GM19468 (cell line): ENCODE results near the gene RBM34.
"Not testable (repeated sequence)": the region's sequence is repeated elsewhere in the genome, so short reads cannot be mapped to it uniquely, and the experiment has no call there.

Source experiments
- ATAC-seq: cut with Tn5 transposase; IDR thresholded peaks from one replicate; pipeline ENCODE4 v1.9.1; 2021; ENCODE audit warnings: mild to moderate bottlenecking, moderate library complexity, moderate number of reproducible peaks; ENCODE audit not compliant: unreplicated experiment; ENCODE audit errors: extremely low read depth

RBM34 gene

GRCh38 chr1:235093696-235094592, 67.1 kb downstream of the RBM34 start:
- ATAC-seq, result no peak

DNA sequence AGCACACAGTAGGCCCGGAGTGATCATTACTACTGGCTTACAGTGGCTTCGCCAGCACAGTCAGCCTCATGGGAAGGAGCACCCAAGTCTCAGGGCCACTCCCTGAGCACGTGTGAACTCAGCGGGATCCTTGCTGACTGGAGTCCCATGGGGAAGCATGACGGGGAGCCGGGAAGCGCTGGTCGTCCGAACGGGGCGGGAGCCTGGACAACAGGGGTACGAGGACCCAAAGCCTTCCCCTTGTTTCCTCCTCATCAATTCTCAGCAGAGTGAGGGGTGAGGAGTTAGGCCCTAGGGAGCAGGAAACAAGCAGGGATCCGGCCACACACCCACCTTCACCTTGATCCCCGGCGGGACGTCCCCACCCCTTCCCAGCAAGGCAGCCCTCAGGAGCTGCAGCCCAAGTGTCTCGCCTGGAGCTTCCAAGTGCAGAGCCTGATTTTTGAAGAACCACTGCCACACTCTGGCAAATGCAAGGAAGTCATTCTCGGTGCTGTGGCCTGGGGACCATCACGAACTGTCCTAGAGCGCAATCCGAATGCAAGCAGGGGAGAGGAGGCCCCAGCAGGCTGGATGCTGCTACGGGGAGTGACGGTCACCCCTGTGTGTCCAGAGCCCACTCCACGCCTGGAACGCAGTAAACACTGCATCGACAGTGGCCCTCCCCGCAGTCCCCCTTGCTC, 67.9 kb downstream of the RBM34 start:
- ATAC-seq, result no peak

DNA sequence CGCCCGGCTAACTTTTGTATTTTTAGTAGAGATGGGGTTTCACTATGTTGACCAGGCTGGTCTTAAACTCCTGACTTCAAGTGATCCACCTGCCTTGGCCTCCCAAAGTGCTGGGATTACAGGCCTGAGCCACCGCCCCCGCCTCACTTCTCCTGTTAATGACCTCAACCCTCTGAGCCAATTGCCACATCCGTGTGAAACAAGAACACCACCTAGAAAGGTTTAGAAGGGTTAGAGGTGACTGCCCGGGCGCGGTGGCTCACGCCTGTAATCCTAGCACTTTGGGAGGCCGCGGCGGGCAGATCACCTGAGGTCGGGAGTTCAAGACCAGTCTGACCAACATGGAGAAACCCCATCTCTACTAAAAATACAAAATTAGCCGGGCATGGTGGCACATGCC, 68.6 kb downstream of the RBM34 start:
- ATAC-seq, result not testable (repeated sequence)

DNA sequence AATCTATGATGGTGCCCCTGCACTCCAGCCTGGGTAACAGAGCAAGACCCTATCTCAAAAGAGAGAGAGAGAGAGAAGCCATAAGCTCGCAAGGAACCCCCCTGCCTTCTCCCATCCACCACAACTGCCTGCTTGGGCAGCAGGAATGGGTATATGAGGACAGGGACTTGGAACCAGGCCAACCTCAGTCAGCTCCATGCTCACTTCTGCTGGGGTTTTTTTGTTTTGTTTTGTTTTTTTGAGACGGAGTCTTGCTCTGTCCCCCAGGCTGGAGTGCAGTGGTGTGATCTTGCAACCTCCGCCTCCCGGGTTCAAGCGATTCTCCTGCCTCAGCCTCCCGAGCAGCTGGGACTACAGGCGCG, 69.0 kb downstream of the RBM34 start:
- not testable (repeated sequence) for ATAC-seq

DNA sequence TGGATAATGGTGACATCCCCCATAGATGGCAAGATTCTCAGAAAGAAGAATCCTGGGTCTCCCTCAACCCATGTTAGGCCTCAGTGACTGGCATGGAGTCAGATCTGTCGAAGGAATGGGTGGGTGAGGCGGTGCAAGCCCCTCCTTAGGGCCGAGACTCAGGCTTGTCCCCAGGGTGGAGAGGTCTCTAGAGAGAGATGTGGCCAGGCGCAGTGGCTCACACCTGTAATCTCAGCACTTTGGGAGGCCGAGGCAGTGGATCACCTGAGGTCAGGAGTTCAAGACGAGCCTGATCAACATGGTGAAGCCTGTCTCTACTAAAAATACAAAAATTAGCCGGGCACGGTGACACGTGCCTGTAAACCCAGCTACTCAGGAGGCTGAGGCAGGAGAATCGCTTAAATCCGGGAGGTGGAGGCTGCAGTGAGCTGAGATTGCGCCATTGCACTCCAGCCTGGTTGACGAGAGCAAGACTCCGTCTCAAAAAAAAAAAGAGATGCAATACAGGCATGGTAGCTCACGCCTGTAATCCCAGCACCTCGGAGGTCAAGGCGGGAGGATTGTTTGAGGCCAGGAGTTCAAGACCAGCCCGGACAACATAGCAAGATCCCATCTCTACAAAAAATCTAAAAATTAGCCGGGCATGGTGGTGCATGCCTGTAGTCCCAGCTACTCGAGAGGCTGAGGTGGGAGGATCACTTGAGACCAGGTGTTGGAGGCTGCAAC, 69.6 kb downstream of the RBM34 start:
- ATAC-seq, result not testable (repeated sequence)

- no peak for ATAC-seq
Measured at GRCh38 chr1:235090406-235091069, 70.5 kb downstream of the RBM34 start.

DNA sequence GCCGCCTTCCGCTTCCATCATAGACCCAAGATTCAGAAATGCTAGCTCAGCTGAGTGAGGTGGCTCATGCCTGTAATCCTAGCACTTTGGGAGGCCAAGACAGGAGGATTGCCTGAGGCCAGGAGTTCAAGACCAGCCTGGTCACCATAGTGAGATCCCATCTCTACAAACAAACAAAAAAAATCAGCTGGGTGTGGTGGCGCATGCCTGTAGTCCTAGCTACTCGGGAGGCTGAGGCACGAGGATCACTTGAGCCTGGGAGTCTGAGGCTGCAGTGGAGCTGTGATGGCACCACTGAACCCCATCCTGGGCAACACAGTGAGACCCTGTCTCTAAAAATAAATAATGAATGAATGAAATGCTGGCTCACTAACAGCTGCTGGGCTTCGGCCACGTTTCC, 72.1 kb downstream of the RBM34 start:
- no peak for ATAC-seq

- ATAC-seq, result no peak
Measured at GRCh38 chr1:235088430-235088829, 72.6 kb downstream of the RBM34 start.

- no peak for ATAC-seq
Measured at GRCh38 chr1:235087906-235088305, 73.1 kb downstream of the RBM34 start.

- not testable (repeated sequence) for ATAC-seq
Measured at GRCh38 chr1:235085411-235086117, 75.5 kb downstream of the RBM34 start.
